ENCODE measurements around the gene HTR2A.
"Not testable (repeated sequence)": the region's sequence is repeated elsewhere in the genome, so short reads cannot be mapped to it uniquely, and the experiment has no call there.

The HTR2A gene

GRCh38 chr13:46804921-46805320, 91.9 kb downstream of the HTR2A start:
- not testable (repeated sequence) for DNase-seq (ENCODE audit: low spot score)

- peak; percentile 85 for DNase-seq (ENCODE audit: low spot score)
These were observed 92.5 kb downstream of the HTR2A start for GRCh38 chr13:46804391-46804815.

- DNase-seq (ENCODE audit: low spot score), result no peak
These were observed 93.3 kb downstream of the HTR2A start for GRCh38 chr13:46803586-46803985.

- DNase-seq (ENCODE audit: low spot score), result no peak
These were observed 95.0 kb downstream of the HTR2A start for GRCh38 chr13:46801858-46802257.

- DNase-seq (ENCODE audit: low spot score), result no peak
These were observed 97.7 kb downstream of the HTR2A start for GRCh38 chr13:46799139-46799538.

GRCh38 chr13:46797501-46798237, 99.2 kb downstream of the HTR2A start:
- DNase-seq (ENCODE audit: low spot score), result no peak

GRCh38 chr13:46796515-46797474, 100.1 kb downstream of the HTR2A start, which contains the start of gene ESD:
ESD (minus strand) TSS chr13:46797161; CDS start chr13:46791413, 5,748 bp downstream.
- peak; percentile 98 for DNase-seq (ENCODE audit: low spot score)

- DNase-seq (ENCODE audit: low spot score), result no peak
These were observed 100.7 kb downstream of the HTR2A start for GRCh38 chr13:46796129-46796514.

GRCh38 chr13:46795321-46795720, 101.5 kb downstream of the HTR2A start:
- no peak for DNase-seq (ENCODE audit: low spot score)

GRCh38 chr13:46783504-46783903, 113.3 kb downstream of the HTR2A start:
- no peak for DNase-seq (ENCODE audit: low spot score)

- no peak for DNase-seq (ENCODE audit: low spot score)
These were observed 114.2 kb downstream of the HTR2A start for GRCh38 chr13:46782691-46783090.

- DNase-seq (ENCODE audit: low spot score), result no peak
These were observed 114.8 kb downstream of the HTR2A start for GRCh38 chr13:46782066-46782465.

Data from AG20443 (cell line).